HT-29 (cell line): ENCODE results near the gene NGEF. TPM values are rescaled to one million over a fixed set of nuclear protein-coding genes. Genes with fewer than 3 reads are reported as not detected.
"Not testable (repeated sequence)": the region's sequence is repeated elsewhere in the genome, so short reads cannot be mapped to it uniquely, and the experiment has no call there.

Source experiments
- DNase-seq: peaks from one replicate; pipeline ENCODE4 v3.0.0-alpha.2; 2015; ENCODE audit warnings: low spot score
- total RNA-seq: library from RNA; depleted of rRNA; stranded (reverse); fragments of >200 nt; shearing (Covaris generic); gene quantifications from 2 replicates; pipeline ENCODE4 v1.2.3, GENCODE V29; 2014

Gene NGEF
- total RNA-seq, 1 experiment from 2014 or later = 13.5 TPM

GRCh38 chr2:232871835-232872736, 141.0 kb downstream of the NGEF start:
- DNase-seq = no peak

- no peak for DNase-seq
Measured at GRCh38 chr2:232871418-232871834, 141.6 kb downstream of the NGEF start.

- DNase-seq = no peak
Measured at GRCh38 chr2:232870766-232871371, 142.2 kb downstream of the NGEF start.

GRCh38 chr2:232870018-232870765, 142.9 kb downstream of the NGEF start, which contains the start of gene SNORC:
SNORC (plus strand) TSS chr2:232870264; CDS start chr2:232870342, 78 bp downstream.
- DNase-seq = no peak

DNA sequence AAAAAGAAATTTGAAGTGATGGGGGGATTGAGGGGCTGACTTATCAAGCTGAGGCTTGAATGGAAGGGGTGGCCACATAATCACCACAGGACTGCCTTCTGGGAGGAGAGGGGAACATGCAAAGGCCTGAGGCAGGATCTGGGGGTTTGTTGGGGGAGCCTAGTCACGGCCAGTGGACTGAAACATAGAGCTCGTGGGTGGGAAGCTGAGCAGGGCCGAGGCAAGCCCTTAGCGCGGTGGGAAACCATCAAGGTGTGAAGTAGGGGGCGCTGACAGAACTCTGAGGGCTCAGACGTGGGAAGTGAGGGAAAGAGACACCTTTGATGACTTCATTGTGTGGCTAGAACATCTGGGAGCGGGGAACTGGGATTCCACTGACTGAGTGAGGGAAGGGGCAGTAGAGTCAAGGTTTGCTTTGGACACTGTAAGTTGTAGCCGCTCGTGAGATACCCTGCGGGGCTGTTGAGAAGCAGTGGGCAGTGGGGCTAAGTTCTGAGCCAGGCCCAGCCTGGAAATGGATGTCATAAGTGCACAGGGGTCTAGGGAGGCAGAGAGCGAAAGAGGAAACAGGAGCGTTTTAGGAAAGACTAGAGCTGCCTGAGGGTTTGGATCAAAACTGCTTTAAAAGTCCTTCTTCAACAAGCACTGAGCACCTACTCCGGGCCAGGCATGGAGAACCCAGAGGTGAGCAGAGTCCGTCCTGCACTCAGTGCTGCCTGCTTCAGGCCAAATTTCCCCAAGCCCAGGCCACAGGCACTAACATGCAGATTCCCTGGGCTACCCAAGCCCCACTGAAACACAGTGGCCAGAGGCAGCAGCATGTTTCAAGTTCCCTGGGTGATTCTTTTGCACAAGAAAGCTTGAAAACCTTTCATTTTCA, 143.7 kb downstream of the NGEF start:
- DNase-seq = no peak

- DNase-seq = no peak
Measured at GRCh38 chr2:232866104-232866503, 147.0 kb downstream of the NGEF start.

DNA sequence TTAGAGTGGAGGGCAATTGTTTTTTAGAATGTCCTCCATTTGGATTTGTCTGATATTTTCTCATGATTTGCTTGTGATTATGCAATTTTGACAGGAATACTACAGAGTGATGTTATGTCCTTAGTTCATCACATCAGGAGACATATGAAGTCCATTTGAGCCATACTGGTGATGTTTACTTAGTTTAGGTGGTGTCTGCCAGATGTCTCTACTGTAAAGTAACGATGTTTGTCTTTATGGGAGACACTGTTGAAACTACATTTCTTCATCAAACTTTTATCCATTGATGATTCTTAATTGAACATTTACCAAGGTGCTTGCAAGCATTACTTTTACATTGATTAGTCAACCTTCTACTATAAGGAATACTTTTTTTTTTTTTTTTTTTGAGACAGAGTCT, 147.9 kb downstream of the NGEF start:
- no peak for DNase-seq

GRCh38 chr2:232863996-232864395, 149.1 kb downstream of the NGEF start:
- no peak for DNase-seq

DNA sequence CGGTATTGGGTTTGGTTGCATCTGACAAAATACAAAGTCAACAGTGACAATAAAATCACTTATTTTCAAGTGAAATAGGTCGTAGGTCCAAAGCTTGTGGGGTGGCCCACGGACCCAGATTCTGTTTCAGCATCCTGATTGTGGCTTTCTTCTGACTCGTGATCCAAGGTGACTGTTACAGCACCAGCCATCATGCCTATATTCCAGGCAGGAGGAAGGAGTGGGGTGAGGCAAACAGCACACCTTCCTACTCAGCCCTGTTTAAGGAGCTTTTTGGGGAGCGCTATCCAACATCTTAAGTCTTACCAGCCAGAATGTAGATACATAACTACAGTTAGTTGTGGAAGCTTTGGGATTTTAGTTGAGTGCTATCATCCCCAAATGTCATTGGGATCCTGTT, 151.7 kb downstream of the NGEF start:
- no peak for DNase-seq

DNA sequence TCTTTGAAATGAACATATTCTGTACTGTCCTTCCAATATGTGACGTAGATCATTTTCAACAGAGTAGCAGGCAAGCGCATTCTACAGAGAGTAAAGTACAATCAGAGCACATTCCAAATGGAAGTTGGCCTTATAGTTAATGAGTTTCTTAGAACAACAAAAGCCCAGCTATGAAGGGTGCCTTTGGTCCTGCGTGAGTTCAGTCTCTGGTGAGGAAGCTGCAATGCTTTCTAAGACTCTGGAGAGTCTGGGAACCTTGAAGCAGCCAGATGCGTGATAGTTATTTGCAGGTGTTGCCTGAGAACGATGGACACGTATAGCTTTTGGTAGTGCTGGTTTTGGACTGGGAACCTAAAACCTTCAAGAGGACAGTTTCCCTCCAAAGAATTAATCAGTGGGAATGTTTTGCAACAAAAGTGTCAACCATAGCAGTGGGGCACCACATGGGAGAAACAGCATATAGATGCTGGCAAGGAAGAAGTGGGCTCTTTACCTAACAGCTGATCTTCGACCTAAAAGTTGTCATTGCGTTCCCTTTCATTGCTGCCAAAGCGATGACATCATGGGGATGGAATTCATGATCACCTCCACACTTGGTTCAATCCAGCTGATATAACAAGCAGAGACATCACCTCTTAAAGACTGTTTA, 152.3 kb downstream of the NGEF start:
- no peak for DNase-seq

- no peak for DNase-seq
Measured at GRCh38 chr2:232859385-232859916, 153.6 kb downstream of the NGEF start.

DNA sequence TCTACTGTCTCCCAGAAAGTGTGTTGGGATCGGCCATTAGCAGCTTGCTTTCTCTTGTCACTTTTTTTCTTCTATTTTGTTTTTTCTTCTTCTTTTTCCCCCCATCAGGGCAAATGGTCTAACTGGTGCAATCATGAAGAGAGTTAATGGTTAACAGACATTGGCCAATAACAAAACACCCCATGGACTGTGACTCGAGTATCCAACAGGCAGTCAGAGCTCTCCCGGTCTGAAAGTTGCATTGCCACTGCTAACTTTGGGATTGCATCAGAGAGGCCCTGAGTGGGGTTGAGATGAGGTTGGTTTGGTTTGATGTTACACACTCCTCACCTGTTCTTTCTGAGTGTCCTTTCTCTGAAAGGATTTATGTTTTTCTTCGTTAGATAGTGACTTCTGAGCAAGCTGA, 155.9 kb downstream of the NGEF start:
- DNase-seq = no peak

DNA sequence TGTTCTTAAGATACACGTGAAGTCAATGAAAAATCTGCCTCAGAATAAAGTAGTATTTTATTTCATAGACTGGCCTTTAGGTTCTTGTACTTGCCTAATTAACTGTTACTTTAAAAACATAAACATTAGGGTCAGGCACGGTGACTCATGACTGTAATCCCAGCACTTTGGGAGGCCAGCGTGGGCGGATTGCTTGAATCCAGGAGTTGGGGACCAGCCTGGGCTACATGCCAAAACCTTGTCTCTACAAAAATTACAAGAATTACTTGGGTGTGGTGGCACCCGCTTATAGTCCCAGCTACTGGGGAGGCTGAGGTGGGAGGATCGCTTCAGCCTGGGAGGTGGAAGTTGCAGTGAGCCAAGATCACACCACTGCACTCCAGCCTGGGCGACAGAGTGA, 159.0 kb downstream of the NGEF start:
- peak; percentile 66 for DNase-seq

DNA sequence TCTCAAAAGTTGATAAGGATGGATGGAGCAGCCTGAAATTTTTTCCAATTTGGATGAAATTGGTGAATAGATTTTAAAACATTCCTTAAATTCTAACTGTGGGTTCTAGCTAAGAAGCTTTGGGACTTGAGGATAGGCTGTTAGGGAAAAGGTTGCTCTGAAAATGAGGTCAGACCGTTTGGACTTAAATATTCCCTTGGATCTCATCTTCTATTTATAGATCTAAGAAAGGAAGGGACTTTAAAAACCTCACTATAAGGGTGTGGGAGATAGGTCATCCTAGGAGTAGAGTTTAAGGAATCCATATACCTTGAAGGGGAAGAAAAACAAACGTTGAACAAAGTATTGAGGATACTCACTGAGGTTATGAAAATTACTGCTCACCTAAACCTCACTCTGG, 160.4 kb downstream of the NGEF start:
- DNase-seq = no peak

DNA sequence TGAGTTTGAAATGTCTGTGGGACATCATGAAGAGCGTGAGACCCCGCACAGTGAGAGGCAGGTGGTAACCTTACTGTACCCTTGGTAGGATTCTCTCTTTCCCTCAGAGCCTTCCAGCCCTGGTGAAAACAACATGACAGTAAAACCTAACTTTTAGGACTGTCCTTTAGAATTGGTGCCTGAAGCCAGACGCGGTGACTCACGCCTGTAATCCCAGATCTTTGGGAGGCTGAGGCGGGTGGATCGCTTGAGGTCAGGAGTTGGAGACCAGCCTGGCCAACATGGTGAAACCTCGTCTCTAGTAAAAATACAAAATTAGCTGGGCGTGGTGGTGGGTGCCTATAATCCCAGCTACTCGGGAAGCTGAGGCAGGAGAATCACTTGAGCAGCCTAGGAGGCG, 161.0 kb downstream of the NGEF start:
- DNase-seq = not testable (repeated sequence)

GRCh38 chr2:232850039-232850438, 163.0 kb downstream of the NGEF start:
- no peak for DNase-seq

- DNase-seq = no peak
Measured at GRCh38 chr2:232846055-232846454, 167.0 kb downstream of the NGEF start.

DNA sequence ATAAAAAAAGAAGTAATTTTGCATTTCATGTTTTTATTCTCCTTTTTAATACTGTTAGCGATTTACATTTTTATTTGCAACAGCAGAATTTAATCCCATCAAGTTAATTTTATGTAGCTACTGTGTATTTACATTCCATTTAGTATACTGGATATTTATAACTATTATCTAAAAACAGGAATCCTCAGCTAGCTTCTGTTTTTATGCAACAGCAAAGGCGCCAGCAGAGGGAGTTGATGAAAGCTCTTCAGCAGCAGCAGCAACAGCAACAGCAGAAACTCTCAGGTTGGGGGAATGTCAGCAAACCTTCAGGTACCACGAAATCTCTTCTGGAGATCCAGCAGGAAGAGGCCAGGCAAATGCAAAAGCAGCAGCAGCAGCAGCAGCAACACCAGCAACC, 169.2 kb downstream of the NGEF start:
- peak; percentile 29 for DNase-seq

GRCh38 chr2:232842689-232843088, 170.4 kb downstream of the NGEF start:
- DNase-seq = no peak

DNA sequence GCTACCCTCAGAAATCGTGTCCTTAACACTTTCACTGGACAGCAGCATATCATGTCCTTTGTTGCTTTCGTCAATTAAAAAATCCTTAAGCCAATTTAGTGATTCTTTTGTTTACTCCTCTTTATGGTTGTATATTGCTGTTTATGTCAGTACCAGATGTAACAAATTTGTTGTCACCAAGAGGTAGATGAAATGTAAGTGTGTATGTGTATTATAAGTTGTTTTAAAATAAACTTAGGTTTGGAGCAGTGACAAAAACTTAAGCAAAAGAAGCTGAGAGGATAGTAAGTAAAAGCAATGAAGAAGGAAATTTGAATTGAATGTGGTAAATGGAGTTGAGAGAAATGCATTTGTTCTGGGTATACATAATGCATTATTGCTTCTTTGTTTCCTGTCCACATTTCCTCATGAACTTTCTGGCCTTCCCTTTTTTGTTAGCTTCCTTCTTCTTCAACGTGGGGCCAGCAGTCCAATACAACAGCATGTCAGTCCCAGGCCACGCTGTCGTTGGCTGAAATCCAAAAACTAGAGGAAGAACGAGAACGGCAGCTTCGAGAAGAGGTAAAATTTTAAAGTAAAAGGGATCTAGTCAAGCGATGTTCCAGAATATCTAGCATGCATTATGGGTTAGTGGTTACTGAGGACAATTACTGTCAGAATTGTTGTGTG, 173.5 kb downstream of the NGEF start:
- peak; percentile 79 for DNase-seq
